Keratinocyte (primary cell): ENCODE data around the gene KLHL34. TPM values are rescaled to one million over a fixed set of nuclear protein-coding genes. Genes with fewer than 3 reads are reported as not detected.

Source experiments
- DNase-seq: peaks from one replicate; pipeline ENCODE4 v3.0.0-alpha.2; 2011; ENCODE audit warnings: low read depth, missing footprints, low spot score
- FAIRE-seq: peaks from 2 replicates; lab custom pipeline; 2011; peaks lifted over from hg19 to GRCh38; lab: Jason Lieb, UNC
- H2AFZ ChIP-seq: 2 replicates; pipeline ENCODE4 v1.6.0; 2012; ENCODE audit warnings: low read length, control low read depth, inconsistent platforms; ENCODE audit not compliant: control insufficient read depth
- H3K27ac ChIP-seq: 2 replicates; pipeline ENCODE4 v1.5.1; 2011; ENCODE audit warnings: low read length; ENCODE audit not compliant: control insufficient read depth, insufficient read depth
- H3K27me3 ChIP-seq: 3 replicates; pipeline ENCODE4 v1.6.0; 2011; ENCODE audit warnings: low read length; ENCODE audit not compliant: control insufficient read depth, insufficient read depth; ENCODE audit errors: extremely low read depth
- H3K36me3 ChIP-seq, 2 experiments: 2 replicates in 1 of 2; 3 replicates in 1 of 2; pipeline ENCODE4 v1.5.1; 2011; ENCODE audit warnings: low read length in 2 of 2, mild to moderate bottlenecking in 1 of 2; ENCODE audit not compliant: control insufficient read depth in 2 of 2, insufficient read depth in 2 of 2; ENCODE audit errors: extremely low read depth in 1 of 2
- H3K4me1 ChIP-seq: 3 replicates; pipeline ENCODE4 v1.5.1; 2011; ENCODE audit warnings: low read length; ENCODE audit not compliant: control insufficient read depth, insufficient read depth; ENCODE audit errors: extremely low read depth
- H3K4me2 ChIP-seq: 3 replicates; pipeline ENCODE4 v1.6.0; 2011; ENCODE audit warnings: low read depth, low read length; ENCODE audit not compliant: control insufficient read depth, insufficient read depth; ENCODE audit errors: extremely low read depth
- H3K4me3 ChIP-seq, 3 experiments: fragments of 200-600 bp in 1 of 3; sonication (generic) in 1 of 3; 2 replicates in 2 of 3; 3 replicates in 1 of 3; pipeline ENCODE4 v1.5.1; 2011 to 2016; ENCODE audit warnings: low read length in 3 of 3, mild to moderate bottlenecking in 3 of 3, control low read depth in 2 of 3, inconsistent platforms in 1 of 3, low read depth in 1 of 3, mixed read lengths in 1 of 3, mixed run types in 1 of 3, moderate library complexity in 1 of 3; ENCODE audit not compliant: control insufficient read depth in 2 of 3, insufficient read depth in 2 of 3; ENCODE audit errors: extremely low read depth in 1 of 3
- H3K79me2 ChIP-seq: 2 replicates; pipeline ENCODE4 v1.6.0; 2012; ENCODE audit warnings: low read length; ENCODE audit not compliant: control insufficient read depth, insufficient read depth
- H3K9ac ChIP-seq: 3 replicates; pipeline ENCODE4 v1.6.0; 2011; ENCODE audit warnings: low read length; ENCODE audit not compliant: control insufficient read depth, insufficient read depth; ENCODE audit errors: extremely low read depth
- H3K9me1 ChIP-seq: 3 replicates; pipeline ENCODE4 v1.6.0; 2011; ENCODE audit warnings: low read length; ENCODE audit not compliant: control insufficient read depth, insufficient read depth; ENCODE audit errors: extremely low read depth
- H3K9me3 ChIP-seq: 2 replicates; pipeline ENCODE4 v1.5.1; 2012; ENCODE audit warnings: low read depth, low read length; ENCODE audit not compliant: control insufficient read depth
- H4K20me1 ChIP-seq: 3 replicates; pipeline ENCODE4 v1.6.0; 2011; ENCODE audit warnings: low read length; ENCODE audit not compliant: control insufficient read depth, insufficient read depth; ENCODE audit errors: extremely low read depth
- CTCF ChIP-seq, 3 experiments: IDR thresholded peaks in 1 of 3; conservative IDR thresholded peaks in 1 of 3; optimal IDR thresholded peaks in 1 of 3; 2 replicates in 2 of 3; 3 replicates in 1 of 3; pipeline versions ENCODE3 to v1.5.1; 2011; ENCODE audit warnings: low read length in 3 of 3, mild to moderate bottlenecking in 3 of 3, moderate library complexity in 2 of 3, control low read depth in 1 of 3, inconsistent platforms in 1 of 3; ENCODE audit not compliant: insufficient read depth in 2 of 3; ENCODE audit errors: extremely low read depth in 1 of 3
- EZH2 ChIP-seq: IDR thresholded peaks from one replicate; pipeline ENCODE4 v1.6.1; 2012; ENCODE audit warnings: inconsistent platforms, mild to moderate bottlenecking, low read length, moderate library complexity
- dilution Hi-C: fragments of 300-500 bp; cut with MboI; formaldehyde crosslinking; loops from one replicate; pipeline ENCODE4 v1.7.0; 2020; ENCODE audit warnings: low sequenced_read_pairs; ENCODE audit not compliant: extremely low pct_ligation_motif_present
- polyA plus RNA-seq, 5 experiments: library from polyadenylated mRNA; depleted of rRNA in 3 of 5; stranded (reverse) in 3 of 5; stranded (forward) in 1 of 5; unstranded in 1 of 5; fragments of >200 nt; gene quantifications; 1 replicate in 1 of 5; 2 replicates in 3 of 5; 3 replicates in 1 of 5; pipeline versions ENCODE4 v1.2.1 to v1.2.3, GENCODE V29; 2011 to 2012; ENCODE audit warnings: missing spikeins in 2 of 5, low read depth in 1 of 5, low replicate concordance in 1 of 5

The KLHL34 gene
- polyA plus RNA-seq, 1 donor (not counting 4 experiments of a cell fraction or from before 2014, with no cell fraction given), result not detected

DNA sequence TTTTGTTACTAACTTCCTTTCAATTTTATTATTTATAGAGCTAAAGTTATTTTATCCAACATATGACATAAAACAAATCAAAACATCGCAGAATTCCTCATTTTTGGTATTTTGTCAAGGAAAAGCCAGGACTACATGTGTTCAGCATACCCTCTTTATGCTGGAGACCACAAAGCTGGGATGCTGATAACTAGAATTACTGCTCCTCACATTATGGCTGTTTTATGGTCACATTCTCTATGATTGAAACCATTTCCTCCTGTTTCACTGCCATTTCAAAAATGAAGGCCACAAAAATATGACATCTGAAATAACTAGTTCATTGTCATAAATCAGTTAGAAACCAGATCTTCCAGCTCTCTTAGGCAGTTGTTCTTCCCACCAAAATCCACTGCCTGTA lies 41.7 kb downstream of the KLHL34 start:
- H3K4me1 ChIP-seq, result no peaks in the 10 kb centered on the region
- dilution Hi-C loops, result no loop called here
- no peak overlapping the region for H3K27ac ChIP-seq
- no peaks in the 10 kb centered on the region for H4K20me1 ChIP-seq
- H3K9ac ChIP-seq, result no peak overlapping the region
- H3K36me3 ChIP-seq, result no peaks in the 10 kb centered on the region
- H3K4me3 ChIP-seq, result no peak overlapping the region
- FAIRE-seq (no peak), DNase-seq (no peak)
- H3K4me2 ChIP-seq, result no peak overlapping the region
- TF ChIP-seq EZH2 (no peak), CTCF (optimal IDR thresholded peaks at IDR 0.05 in 1 of 3, IDR thresholded peaks at IDR 0.05 in 1 of 3, conservative IDR thresholded peaks at IDR 0.05 in 1 of 3; ENCODE audit: extremely low read depth in 1 of 3, insufficient read depth in 2 of 3, low read length in 3 of 3) (no peak)
- no peaks in the 10 kb centered on the region for H3K9me3 ChIP-seq
- H2AFZ ChIP-seq, result no peak overlapping the region
- H3K27me3 ChIP-seq, result no peaks in the 10 kb centered on the region
- no peaks in the 10 kb centered on the region for H3K79me2 ChIP-seq
- H3K9me1 ChIP-seq, result no peaks in the 10 kb centered on the region

DNA sequence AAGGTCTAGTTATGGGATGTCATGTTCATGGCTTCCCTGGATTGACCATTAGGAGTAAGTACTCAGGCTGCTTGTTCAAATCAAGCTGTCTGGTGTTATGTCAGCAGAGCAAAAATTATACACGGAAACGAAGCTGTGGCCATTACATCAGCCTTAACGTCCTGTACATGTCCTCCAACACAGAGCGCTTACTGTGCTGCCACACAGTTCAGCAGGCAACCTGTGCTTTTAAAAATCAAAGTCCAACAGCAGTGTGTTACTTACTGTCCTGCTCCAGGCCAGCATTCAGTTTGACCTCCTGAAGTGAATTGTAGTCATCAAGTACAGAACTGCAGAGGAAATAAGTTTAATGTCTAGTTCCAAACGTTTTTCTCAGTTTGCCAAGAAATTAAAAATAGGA lies 46.0 kb downstream of the KLHL34 start:
- dilution Hi-C loops, result no loop called here
- no peak for FAIRE-seq
- H3K4me2 ChIP-seq, result no peak overlapping the region

More for the DNA sequence above, 46.0 kb downstream of the KLHL34 start:
- Histone ChIP-seq H3K79me2 (no peaks in the 10 kb centered on the region), H3K27ac (no peak overlapping the region), H3K9me1 (no peaks in the 10 kb centered on the region), H4K20me1 (no peaks in the 10 kb centered on the region), H3K4me1 (no peaks in the 10 kb centered on the region), H3K9ac (no peak overlapping the region), H3K4me3 (no peak overlapping the region), H3K36me3 (no peaks in the 10 kb centered on the region), H3K27me3 (no peaks in the 10 kb centered on the region), H3K9me3 (no peaks in the 10 kb centered on the region), H2AFZ (no peak overlapping the region)
- DNase-seq, result no peak
- TF ChIP-seq EZH2 (no peak), CTCF (optimal IDR thresholded peaks at IDR 0.05 in 1 of 3, IDR thresholded peaks at IDR 0.05 in 1 of 3, conservative IDR thresholded peaks at IDR 0.05 in 1 of 3; ENCODE audit: extremely low read depth in 1 of 3, insufficient read depth in 2 of 3, low read length in 3 of 3) (no peak)
